IMR-90 (cell line): ENCODE data around the gene SLC5A1. TPM values are rescaled to one million over a fixed set of nuclear protein-coding genes. Genes with fewer than 3 reads are reported as not detected.

Experiments
- ATAC-seq: fragments of 200-7000 bp; cut with Tn5 transposase; 2 replicates; pipeline ENCODE4 v1.9.1; 2020; ENCODE audit warnings: low read depth, mild to moderate bottlenecking, moderate library complexity
- BruUV-seq: library from RNA; stranded (reverse); fragments of 400-500 nt; replicated peaks from 2 replicates; lab custom pipeline; 2021; lab: Mats Ljungman, UMichigan
- CTCF ChIA-PET: fragments of 300-600 bp; formaldehyde crosslinking; extraction: SDS; loops from one replicate; lab custom pipeline; 2021; ENCODE audit warnings: antibody characterized with exemption; lab: Yijun Ruan, JAX
- POLR2A ChIA-PET: fragments of 300-600 bp; sonication (Branson Sonifier 250); formaldehyde crosslinking; loops from one replicate; lab custom pipeline; 2022; ENCODE audit warnings: antibody characterized with exemption; ENCODE audit not compliant: unreplicated experiment; lab: Charles Lee
- DNase-seq: peaks from one replicate; pipeline ENCODE4 v3.0.0; 2013
- H2AFZ ChIP-seq: replicated peaks from 2 replicates; pipeline ENCODE3; 2013; ENCODE audit warnings: low read length, mild to moderate bottlenecking; ENCODE audit not compliant: poor library complexity
- H2AK5ac ChIP-seq: 2 replicates; pipeline ENCODE4 v1.6.1; 2013; ENCODE audit warnings: low read depth, low read length, inconsistent platforms
- H2AK9ac ChIP-seq: replicated peaks from 2 replicates; pipeline ENCODE3; 2013; ENCODE audit warnings: mild to moderate bottlenecking, low read depth, low read length, moderate library complexity; ENCODE audit not compliant: poor library complexity
- H2BK120ac ChIP-seq: 2 replicates; pipeline ENCODE4 v1.6.1; 2013; ENCODE audit warnings: low read depth, low read length, inconsistent platforms
- H2BK15ac ChIP-seq: 3 replicates; pipeline ENCODE4 v1.6.1; 2013; ENCODE audit warnings: low read depth, low read length, inconsistent platforms
- H2BK20ac ChIP-seq: 2 replicates; pipeline ENCODE4 v1.6.1; 2013; ENCODE audit warnings: low read depth, mild to moderate bottlenecking, inconsistent platforms, low read length, moderate library complexity
- H2BK5ac ChIP-seq: 2 replicates; pipeline ENCODE4 v1.6.1; 2013; ENCODE audit warnings: mild to moderate bottlenecking, low read depth, low read length, inconsistent platforms; ENCODE audit not compliant: poor library complexity, severe bottlenecking
- H3K14ac ChIP-seq: replicated peaks from 2 replicates; pipeline ENCODE4 v1.6.1; 2013; ENCODE audit warnings: low read depth, low read length, inconsistent platforms
- H3K18ac ChIP-seq: 2 replicates; pipeline ENCODE4 v1.6.1; 2013; ENCODE audit warnings: low read depth, low read length, control low read depth
- H3K23ac ChIP-seq: 2 replicates; pipeline ENCODE4 v1.6.1; 2013; ENCODE audit warnings: low read depth, low read length, inconsistent platforms
- H3K27ac ChIP-seq: 2 replicates; pipeline ENCODE4 v1.5.1; 2013; ENCODE audit warnings: mild to moderate bottlenecking, control low read depth, low read length; ENCODE audit not compliant: insufficient read depth
- H3K27me3 ChIP-seq: 2 replicates; pipeline ENCODE4 v1.6.1; 2013; ENCODE audit warnings: low read length; ENCODE audit not compliant: control insufficient read depth, insufficient read depth
- H3K36me3 ChIP-seq: 2 replicates; pipeline ENCODE4 v1.6.1; 2013; ENCODE audit warnings: low read length, mixed read lengths; ENCODE audit not compliant: control insufficient read depth, insufficient read depth
- H3K4ac ChIP-seq: 2 replicates; pipeline ENCODE4 v1.6.1; 2013; ENCODE audit warnings: low read depth, low read length, inconsistent platforms
- H3K4me1 ChIP-seq: 2 replicates; pipeline ENCODE4 v1.6.1; 2013; ENCODE audit warnings: low read length, mixed read lengths; ENCODE audit not compliant: control insufficient read depth, insufficient read depth
- H3K4me2 ChIP-seq: 2 replicates; pipeline ENCODE4 v1.6.1; 2013; ENCODE audit warnings: low read depth, mild to moderate bottlenecking, control low read depth, low read length, moderate library complexity
- H3K4me3 ChIP-seq: 2 replicates; pipeline ENCODE4 v1.5.1; 2013; ENCODE audit warnings: low read depth, mild to moderate bottlenecking, control low read depth, low read length, moderate library complexity; ENCODE audit not compliant: insufficient read depth
- H3K56ac ChIP-seq: 2 replicates; pipeline ENCODE4 v1.6.1; 2013; ENCODE audit warnings: low read length, inconsistent platforms; ENCODE audit not compliant: insufficient read depth; ENCODE audit errors: extremely low read depth
- H3K79me1 ChIP-seq, 2 experiments: 2 replicates each; pipeline ENCODE4 v1.6.1; 2013; ENCODE audit warnings: low read length in 2 of 2, inconsistent platforms in 1 of 2, low read depth in 1 of 2
- H3K9ac ChIP-seq: 2 replicates; pipeline ENCODE4 v1.6.1; 2013; ENCODE audit warnings: low read depth, low read length, control low read depth
- H3K9me1 ChIP-seq: 2 replicates; pipeline ENCODE4 v1.6.1; 2013; ENCODE audit warnings: low read length, inconsistent platforms; ENCODE audit not compliant: insufficient read depth
- H3K9me3 ChIP-seq: 2 replicates; pipeline ENCODE4 v1.6.1; 2013; ENCODE audit warnings: low read length; ENCODE audit not compliant: control insufficient read depth, insufficient read depth
- H4K20me1 ChIP-seq: 2 replicates; pipeline ENCODE4 v1.6.1; 2013; ENCODE audit warnings: low read length, inconsistent platforms; ENCODE audit not compliant: insufficient read depth
- H4K5ac ChIP-seq: 2 replicates; pipeline ENCODE4 v1.6.1; 2013; ENCODE audit warnings: mild to moderate bottlenecking, low read depth, low read length, control low read depth
- H4K8ac ChIP-seq, 2 experiments: 2 replicates each; pipeline ENCODE4 v1.6.1; 2013; ENCODE audit warnings: low read depth in 2 of 2, low read length in 2 of 2, control low read depth in 1 of 2, inconsistent platforms in 1 of 2
- H4K91ac ChIP-seq: 2 replicates; pipeline ENCODE4 v1.6.1; 2013; ENCODE audit warnings: low read depth, low read length, inconsistent platforms; ENCODE audit not compliant: insufficient read depth
- CHD1 ChIP-seq: IDR thresholded peaks from 2 replicates; pipeline ENCODE4 v1.6.1; 2012; ENCODE audit warnings: low read depth, low read length, improper control_type of control experiment
- ELK1 ChIP-seq: fragments of 150-350 bp; IDR thresholded peaks from 2 replicates; pipeline ENCODE4 v1.6.1; 2016; ENCODE audit warnings: low read depth, mild to moderate bottlenecking, low read length, moderate library complexity, borderline replicate concordance
- FOS ChIP-seq: fragments of 150-350 bp; IDR thresholded peaks from 2 replicates; pipeline ENCODE4 v1.6.1; 2016; ENCODE audit warnings: low read depth, low read length
- NFE2L2 ChIP-seq: fragments of 150-350 bp; IDR thresholded peaks from 2 replicates; pipeline ENCODE4 v1.6.1; 2016; ENCODE audit warnings: low read depth, mild to moderate bottlenecking, low read length
- RCOR1 ChIP-seq: IDR thresholded peaks from 2 replicates; pipeline ENCODE4 v1.6.1; 2012; ENCODE audit warnings: mild to moderate bottlenecking, low read length, improper control_type of control experiment; ENCODE audit not compliant: insufficient replicate concordance
- RFX5 ChIP-seq: IDR thresholded peaks from 2 replicates; pipeline ENCODE4 v1.8.0; 2012; ENCODE audit warnings: low read depth, mild to moderate bottlenecking, low read length, moderate library complexity
- SMC3 ChIP-seq: fragments of 150-350 bp; IDR thresholded peaks from 2 replicates; pipeline ENCODE4 v1.6.1; 2016; ENCODE audit warnings: low read depth, mild to moderate bottlenecking, antibody characterized with exemption, low read length, moderate library complexity
- whole genome bisulfite sequencing, 2 experiments: methylation state at CpG; one replicate each; pipeline versions ENCODE4 v1.1.5 to v1.1.7; 2013; ENCODE audit warnings: missing lambda C conversion rate in 2 of 2; ENCODE audit not compliant: insufficient read length in 1 of 2; ENCODE audit errors: extremely low coverage in 2 of 2; 5-methylcytosine and 5-hydroxymethylcytosine counted together
- dilution Hi-C: fragments of 300-500 bp; cut with HindIII; formaldehyde crosslinking; loops from one replicate; pipeline ENCODE4 v1.14.3; 2018; ENCODE audit warnings: low sequenced_read_pairs; ENCODE audit not compliant: unreplicated experiment
- in situ Hi-C: fragments of 300-500 bp; cut with MboI; formaldehyde crosslinking; loops from 3 replicates; pipeline ENCODE4 v1.14.3; 2019; ENCODE audit warnings: low sequenced_read_pairs, inconsistent platforms, mixed read lengths
- intact Hi-C: fragments of 100-400 bp; cut with micrococcal nuclease; formaldehyde crosslinking; loops from 2 replicates; pipeline ENCODE4 v1.10.0; 2022
- polyA plus RNA-seq, 3 experiments: library from polyadenylated mRNA; depleted of rRNA; stranded (reverse); fragments of >200 nt; gene quantifications; 2 replicates each; pipeline ENCODE4 v1.2.3, GENCODE V29; 2012; ENCODE audit warnings: low replicate concordance in 1 of 3
- total RNA-seq: library from RNA; depleted of rRNA; stranded (reverse); fragments of >200 nt; gene quantifications from 2 replicates; pipeline ENCODE4 v1.2.3, GENCODE V29; 2012

SLC5A1 gene
- total and polyA plus RNA-seq, 2 of the 4 experiments (the other 2 are of a cell fraction) = not detected

- Histone ChIP-seq H3K56ac (no peak overlapping the region), H3K9me3 (no peaks in the 10 kb centered on the region), H3K27ac (no peak overlapping the region), H3K4me1 (no peaks in the 10 kb centered on the region), H3K18ac (no peak overlapping the region), H3K9me1 (no peaks in the 10 kb centered on the region), H2BK5ac (no peak overlapping the region), H2AFZ (no peak overlapping the region), H4K8ac (no peak overlapping the region), H3K14ac (no peak overlapping the region), H3K27me3 (peaks cover 7% of the 10 kb centered on the region), H3K4me2 (no peak overlapping the region), H2AK9ac (no peak overlapping the region), H3K23ac (no peak overlapping the region), H3K9ac (no peak overlapping the region), H4K20me1 (no peaks in the 10 kb centered on the region), H3K79me1 (no peaks in the 10 kb centered on the region), H2AK5ac (no peak overlapping the region), H4K91ac (no peak overlapping the region), H2BK15ac (no peak overlapping the region), H4K5ac (no peak overlapping the region), H3K36me3 (no peaks in the 10 kb centered on the region), H3K4ac (no peak overlapping the region), H2BK20ac (no peak overlapping the region), H3K4me3 (no peak overlapping the region), H2BK120ac (no peak overlapping the region)
- in situ Hi-C loops (no loop called here), intact Hi-C loops (no loop called here), dilution Hi-C loops (no loop called here)
- ChIA-PET POLR2A (no interaction called here), CTCF (no interaction called here)
- DNase-seq = no peak
- no peak for ATAC-seq
- no CpG with 5 or more reads among the region's 6 CpGs for WGBS, 2 experiments
- no TSS peak for BruUV-seq
- TF ChIP-seq FOS = no peak
- no peak for TF ChIP-seq SMC3
- TF ChIP-seq RFX5 = no peak
- no peak for TF ChIP-seq CHD1
- TF ChIP-seq RCOR1 = no peak
- no peak for TF ChIP-seq NFE2L2
- TF ChIP-seq ELK1 = no peak
These were observed 5.8 kb upstream of the SLC5A1 start for GRCh38 chr22:32037236-32037635.
